Left renal pelvis (tissue), 4 donors: ENCODE results near the gene SNX15. TPM values are rescaled to one million over a fixed set of nuclear protein-coding genes. Genes with fewer than 3 reads are reported as not detected.
"Not testable (repeated sequence)": the region's sequence is repeated elsewhere in the genome, so short reads cannot be mapped to it uniquely, and the experiment has no call there.

Experiments used
- DNase-seq, 4 donors: peaks; one replicate each; pipeline ENCODE4 v3.0.0-alpha.2; 2013; ENCODE audit warnings: low read depth in 4 of 4, low spot score in 3 of 4
- polyA plus RNA-seq, 4 donors: library from polyadenylated mRNA; unstranded; fragments of 120-200 nt; gene quantifications; one replicate each; pipeline ENCODE4 v1.2.1, GENCODE V29; 2013; ENCODE audit not compliant: insufficient read length in 4 of 4

SNX15 gene, protein sequence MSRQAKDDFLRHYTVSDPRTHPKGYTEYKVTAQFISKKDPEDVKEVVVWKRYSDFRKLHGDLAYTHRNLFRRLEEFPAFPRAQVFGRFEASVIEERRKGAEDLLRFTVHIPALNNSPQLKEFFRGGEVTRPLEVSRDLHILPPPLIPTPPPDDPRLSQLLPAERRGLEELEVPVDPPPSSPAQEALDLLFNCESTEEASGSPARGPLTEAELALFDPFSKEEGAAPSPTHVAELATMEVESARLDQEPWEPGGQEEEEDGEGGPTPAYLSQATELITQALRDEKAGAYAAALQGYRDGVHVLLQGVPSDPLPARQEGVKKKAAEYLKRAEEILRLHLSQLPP
- 10 to 100 TPM; 25.3 to 32.4 (median 28.6) TPM for polyA plus RNA-seq

DNA sequence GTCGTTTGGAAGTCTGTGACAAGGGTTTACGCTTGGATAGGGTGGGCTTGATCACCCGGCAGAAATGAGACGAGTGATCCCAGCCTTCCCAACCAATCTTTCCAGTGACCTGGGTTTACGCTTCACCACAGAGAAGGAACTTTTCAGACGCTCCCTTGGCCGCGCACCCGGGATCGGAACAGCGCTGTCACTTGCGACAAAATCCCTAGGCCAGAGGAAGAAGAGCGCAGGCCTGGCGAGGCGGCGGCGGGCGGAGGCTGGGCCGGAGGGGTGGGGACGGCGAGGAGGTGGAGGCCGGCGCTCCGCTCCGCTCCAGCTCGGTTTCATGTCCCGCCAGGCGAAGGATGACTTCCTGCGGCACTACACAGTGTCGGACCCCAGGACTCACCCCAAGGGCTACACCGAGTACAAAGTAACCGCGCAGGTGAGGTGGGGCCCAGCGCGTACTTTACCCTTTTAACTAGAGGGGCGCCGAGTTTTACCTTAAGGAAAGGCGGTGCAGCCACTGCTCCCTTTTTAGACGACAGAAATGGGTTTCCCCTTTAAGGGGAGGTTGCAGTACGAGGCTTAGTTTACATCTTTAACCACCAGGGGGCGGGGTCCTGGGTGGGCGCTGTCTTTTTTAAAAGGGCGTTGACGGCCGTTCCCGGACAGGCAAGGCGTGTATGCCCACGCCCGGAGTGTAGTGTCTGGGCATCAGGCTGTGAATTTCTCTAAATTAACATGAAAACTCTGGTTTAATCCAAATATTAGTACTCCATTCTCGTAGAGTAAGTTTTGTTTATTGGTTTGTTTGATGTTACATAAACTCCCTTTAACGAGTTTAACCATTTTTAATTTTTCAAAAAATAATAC lies at the start of gene SNX15:
Gene SNX15 (plus strand): TSS at position 227 of the 855 bp plus-strand sequence. CDS start 99 bp downstream, at position 326.
- peak; percentile 93 to 96 (median 96) for DNase-seq

DNA sequence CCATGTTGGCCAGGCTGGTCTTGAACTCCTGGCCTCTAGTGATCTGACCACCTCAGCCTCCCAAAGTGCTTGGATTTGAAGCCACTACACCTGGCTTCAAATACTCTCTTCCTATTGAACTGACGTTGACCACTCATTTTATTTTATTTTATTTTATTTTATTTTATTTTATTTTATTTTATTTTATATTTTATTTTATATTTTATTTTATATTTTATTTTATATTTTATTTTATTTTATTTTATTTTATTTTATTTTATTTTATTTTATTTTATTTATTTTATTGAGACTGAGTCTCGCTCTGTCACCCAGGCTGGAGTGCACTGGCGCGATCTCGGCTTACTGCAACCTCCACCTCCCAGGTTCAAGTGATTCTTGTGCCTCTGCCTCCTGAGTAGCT lies 43.9 kb upstream of the SNX15 start:
- DNase-seq = not testable (repeated sequence)

DNA sequence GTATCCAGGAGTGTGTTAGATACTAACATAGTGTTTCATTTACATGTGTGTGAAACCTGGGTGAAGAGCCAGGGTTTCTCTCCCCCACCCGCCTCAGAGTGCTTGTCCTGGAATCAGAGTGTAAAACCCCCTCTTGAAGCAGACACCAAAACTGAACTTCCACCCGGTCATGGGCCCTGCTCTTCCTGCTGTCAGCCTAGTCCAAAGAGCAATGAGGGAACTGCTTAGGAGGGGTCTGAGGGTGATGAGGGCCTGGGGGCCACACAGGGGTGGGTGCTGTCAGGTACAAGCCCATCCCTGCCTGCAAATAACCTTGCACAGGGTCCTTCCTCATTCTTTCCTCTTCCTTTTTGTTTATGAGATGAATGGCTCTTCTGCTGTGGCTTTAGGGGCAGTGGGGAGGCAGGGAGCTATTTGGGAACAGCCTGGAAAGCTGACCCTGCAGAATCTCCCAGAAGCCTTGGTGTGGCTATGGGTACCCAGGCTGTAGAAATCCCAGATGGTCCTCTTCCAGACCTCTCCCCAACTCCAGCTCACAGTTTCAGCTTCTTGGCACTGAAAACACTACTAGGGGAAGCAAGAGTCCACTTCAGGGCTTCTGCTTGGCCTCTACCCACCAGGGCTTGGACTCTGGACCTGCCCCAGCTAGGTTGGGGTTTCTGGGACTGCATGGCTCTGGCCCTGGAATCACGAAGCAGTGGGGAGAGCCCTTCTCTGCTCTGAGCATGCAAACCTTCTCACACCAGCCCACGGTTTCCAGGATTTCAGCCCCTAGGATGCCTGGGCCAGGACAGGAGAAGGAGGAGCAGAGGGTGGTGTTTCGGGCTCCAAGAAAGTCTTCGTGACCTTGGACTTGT lies 39.0 kb upstream of the SNX15 start:
- DNase-seq = no peak

DNA sequence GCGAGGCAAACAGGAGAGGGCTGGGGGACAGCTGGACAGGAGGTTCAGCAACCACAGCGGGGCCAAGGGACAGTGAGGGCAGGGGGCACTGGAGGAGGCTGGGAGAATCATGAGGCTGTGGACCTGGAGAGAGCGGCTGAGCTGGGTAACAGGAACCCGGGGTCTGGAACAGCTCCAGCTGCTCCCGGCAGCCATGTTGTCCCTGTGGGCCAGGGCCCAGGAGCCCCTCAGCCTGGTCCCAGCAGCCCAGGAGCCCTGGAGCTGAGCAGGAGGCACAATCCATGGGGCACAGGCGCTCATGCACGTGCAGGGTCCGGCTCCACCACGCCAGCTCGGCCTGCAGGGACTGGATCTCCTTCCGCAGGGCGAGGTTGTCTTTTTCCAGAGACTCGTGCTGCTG lies 37.8 kb upstream of the SNX15 start:
- no peak for DNase-seq

DNA sequence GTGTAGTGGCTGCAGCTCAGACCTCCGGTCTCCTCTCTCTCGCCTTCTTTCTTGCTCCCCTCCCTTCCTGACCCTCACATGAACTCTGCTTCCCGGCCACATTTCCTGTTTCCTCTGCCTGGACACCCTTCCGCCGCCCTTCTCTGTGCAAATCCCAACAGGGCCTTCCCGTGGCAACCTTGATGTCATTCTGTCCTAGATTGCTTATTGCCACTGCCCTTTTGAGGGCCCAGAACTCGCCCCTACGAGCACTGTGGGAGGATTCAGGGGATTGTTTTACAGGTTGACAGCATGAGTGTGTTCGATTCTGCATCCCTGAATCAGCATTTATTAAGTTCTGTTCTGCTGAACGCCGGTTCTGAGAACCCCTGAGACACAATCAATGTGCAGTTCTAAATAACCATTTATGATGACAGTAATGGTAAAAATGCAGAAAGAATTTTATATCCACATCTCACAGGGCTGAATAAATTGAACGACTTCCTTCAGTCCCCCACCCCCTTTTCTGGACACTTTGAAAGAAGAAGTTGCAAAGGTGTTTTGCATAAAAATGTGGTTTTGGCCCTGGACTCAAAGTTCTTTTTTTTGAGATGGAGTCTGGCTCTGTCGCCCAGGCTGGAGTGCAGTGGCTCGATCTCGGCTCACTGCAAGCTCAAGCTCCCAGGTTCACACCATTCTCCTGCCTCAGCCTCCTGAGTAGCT lies 36.9 kb upstream of the SNX15 start:
- no peak for DNase-seq

- no peak for DNase-seq
Observed at GRCh38 chr11:64994318-64994717, 32.9 kb upstream of the SNX15 start.

GRCh38 chr11:64996327-64996709 lies 30.9 kb upstream of the SNX15 start:
- DNase-seq = no peak

DNA sequence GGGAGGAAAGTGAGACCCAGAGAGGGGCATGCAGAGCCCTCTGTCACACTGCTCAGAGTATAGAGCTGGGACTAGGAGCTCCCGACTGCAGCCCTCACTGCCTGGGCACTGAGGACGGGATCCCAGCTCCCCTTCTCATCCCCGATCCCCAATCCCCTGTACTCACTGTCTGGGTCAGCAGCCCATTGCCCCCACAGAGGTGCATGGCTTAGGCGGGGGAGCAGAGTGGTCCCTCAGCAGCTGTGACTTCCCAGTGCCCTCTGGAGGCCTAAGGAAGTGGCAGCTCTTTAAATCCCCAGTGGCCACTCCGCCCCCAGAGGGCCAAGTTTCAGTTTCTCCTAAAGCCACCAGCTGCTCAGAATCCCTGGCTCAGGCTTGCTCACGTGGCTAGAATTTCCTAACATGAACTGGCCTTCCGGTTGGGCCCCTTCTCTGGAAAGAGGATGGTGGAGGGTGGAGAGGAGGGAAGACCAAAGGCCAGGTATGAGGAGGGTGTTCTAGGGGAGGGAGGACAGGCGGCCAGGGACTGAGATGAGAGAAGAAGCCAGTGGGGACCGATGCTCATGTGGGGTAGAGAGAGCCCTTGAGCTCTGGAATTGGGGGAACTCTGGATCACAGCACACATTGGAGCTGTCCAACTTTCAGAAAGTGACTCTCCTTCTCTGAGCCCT lies 30.4 kb upstream of the SNX15 start, which contains the start of gene BATF2:
Gene BATF2 (minus strand): TSS at position 262 of the 671 bp plus-strand sequence. CDS start 57 bp downstream, at position 205.
- peak; percentile 66 to 76 (median 69) for DNase-seq

DNA sequence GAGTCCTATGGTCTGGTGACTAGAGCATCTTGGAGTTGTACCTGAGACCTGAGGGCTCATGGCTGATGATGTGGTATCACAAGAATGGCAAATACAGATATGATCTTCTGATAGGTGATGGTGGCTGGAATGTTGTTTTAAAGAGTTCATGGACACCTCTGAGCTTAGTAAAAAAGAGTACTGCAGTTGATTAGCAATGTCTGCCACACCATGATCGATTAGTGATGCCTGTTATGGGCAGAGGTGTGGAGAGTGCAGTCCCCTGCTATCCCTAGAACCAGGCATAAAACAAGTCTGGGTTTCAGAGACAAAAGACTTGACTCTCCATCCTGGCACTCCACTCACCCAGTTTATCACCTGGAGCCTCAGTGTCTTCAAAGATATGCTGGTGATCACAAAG lies 29.1 kb upstream of the SNX15 start:
- no peak for DNase-seq

- no peak for DNase-seq
Observed at GRCh38 chr11:64998690-64999431, 28.4 kb upstream of the SNX15 start.

GRCh38 chr11:64999478-64999877 lies 27.8 kb upstream of the SNX15 start:
- DNase-seq = no peak

GRCh38 chr11:65002706-65003105 lies 24.5 kb upstream of the SNX15 start:
- no peak for DNase-seq

- DNase-seq = no peak
Observed at GRCh38 chr11:65003282-65003681, 24.0 kb upstream of the SNX15 start.

DNA sequence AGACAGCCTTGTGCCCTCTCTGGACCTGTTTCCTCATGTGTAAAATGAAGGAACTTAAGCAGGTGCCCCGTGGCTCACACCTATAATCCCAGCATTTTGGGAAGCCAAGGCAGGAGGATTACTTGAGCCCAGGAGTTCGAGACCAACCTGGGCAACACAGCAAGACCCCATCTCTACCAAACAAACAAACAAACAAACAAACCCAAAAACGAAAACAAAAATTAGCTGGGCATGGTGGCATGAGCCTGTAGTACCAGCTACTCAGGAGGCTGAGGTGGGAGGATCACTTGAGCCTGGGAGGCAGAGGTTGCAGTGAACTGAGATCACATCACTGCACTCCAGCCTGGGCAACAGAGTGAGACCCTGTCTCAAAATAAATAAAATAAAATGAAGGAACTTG lies 23.3 kb upstream of the SNX15 start:
- not testable (repeated sequence) for DNase-seq

DNA sequence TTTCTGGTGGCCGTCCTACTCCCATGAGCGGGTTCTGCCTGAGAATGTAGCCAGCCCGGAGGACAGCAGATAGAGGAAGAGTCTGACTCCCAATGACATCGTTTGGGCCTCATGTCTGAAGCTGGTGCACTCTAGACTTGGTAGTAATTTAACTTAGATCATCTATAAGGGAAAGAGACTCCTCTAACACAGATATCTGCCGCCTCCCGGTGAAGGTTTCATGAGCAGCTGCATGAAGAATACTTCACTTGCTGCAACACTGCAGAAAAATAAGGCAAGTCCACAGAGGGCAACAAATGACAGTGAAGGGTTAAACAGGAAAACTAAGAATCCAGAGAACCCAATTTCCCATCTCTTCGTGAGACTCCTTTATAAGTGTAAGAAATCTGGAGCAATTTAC lies 19.2 kb upstream of the SNX15 start:
- DNase-seq = no peak

DNA sequence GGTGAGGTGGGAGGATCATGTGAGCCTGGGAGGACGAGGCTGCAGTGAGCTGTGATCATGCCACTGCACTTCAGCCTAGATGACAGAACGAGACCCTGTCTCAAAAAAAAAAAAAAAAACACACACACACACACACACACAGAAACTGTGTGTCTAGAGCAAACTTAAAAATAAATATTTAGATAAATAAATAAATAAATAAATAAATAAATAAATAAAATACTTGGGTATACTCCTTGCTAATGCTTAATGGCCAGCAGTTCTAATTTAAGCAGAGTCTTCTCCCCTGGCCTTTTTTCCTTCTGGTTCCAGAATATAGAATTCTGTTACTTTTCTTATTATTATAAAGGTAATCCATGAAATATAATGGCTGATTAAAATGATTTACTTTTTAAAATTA lies 18.4 kb upstream of the SNX15 start:
- DNase-seq = no peak

DNA sequence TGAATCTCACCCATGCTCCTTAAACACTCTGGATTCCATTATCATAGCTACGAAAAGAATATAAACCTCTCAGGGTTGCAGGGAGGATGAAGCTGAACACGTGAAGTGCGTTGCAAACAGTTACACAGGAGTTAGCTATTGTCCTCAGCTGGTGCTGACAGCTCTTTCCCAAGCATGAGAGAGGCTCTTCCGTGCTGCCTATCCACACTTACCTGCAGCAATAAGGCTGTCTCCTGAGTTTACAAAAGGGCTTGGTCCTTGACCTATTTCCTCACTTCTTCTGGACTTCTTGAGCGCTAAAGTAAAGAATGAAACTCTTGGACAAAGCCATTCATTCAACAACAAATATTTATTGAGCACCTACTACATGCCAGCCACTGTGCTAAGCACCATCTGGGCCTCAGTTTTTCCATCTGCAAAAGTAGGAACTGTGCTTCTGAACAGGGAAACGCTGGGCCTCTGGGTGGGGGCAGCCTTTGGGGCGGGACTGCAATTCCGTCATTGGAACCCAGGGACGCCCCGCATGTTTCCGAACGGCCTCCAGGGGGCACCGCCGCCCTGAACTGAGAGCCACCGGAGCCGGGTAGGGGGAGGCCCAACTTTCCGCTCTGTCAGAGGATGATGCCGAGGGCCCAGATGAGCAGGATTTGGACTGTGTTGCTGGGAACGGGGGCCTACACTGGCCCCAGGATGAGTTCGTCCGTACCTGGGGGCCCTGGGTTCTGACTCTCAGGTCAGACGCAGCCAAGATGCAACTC lies 13.9 kb upstream of the SNX15 start:
- DNase-seq = peak; percentile 70 to 81 (median 76)
